ENCODE results near the gene CLEC11A.
"Not testable (repeated sequence)": the region's sequence is repeated elsewhere in the genome, so short reads cannot be mapped to it uniquely, and the experiment has no call there.

CLEC11A gene

GRCh38 chr19:50759076-50759475 lies 35.9 kb downstream of the CLEC11A start:
- DNase-seq (ENCODE audit: low read depth in 2 of 2) = not testable (repeated sequence)

DNA sequence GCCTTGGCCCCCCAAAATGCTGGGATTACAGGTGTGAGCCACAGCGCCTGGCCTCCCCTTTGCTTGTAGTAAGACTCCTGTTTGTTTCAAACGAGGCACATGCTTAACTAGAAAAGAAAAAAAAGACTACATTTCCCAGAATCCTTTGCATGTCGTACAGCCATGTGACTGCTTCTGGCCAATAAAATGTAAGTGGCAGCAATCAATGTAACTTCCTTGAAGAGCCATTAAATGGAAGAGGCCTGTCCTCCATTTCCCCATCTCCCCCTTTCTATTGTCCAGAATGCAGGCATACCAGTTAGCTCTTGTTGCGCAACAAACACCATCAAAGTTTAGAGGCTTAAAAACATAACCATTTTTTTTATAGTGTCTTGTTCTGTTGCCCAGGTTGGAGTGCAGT lies 36.7 kb downstream of the CLEC11A start:
- no peak for DNase-seq (ENCODE audit: low read depth in 2 of 2)

GRCh38 chr19:50761501-50761900 lies 38.3 kb downstream of the CLEC11A start:
- not testable (repeated sequence) for DNase-seq (ENCODE audit: low read depth in 2 of 2)

GRCh38 chr19:50763521-50763920 lies 40.4 kb downstream of the CLEC11A start:
- not testable (repeated sequence) for DNase-seq (ENCODE audit: low read depth in 2 of 2)

- DNase-seq (ENCODE audit: low read depth in 2 of 2) = no peak
Measured at GRCh38 chr19:50764409-50764808, 41.2 kb downstream of the CLEC11A start.

GRCh38 chr19:50766746-50767145 lies 43.6 kb downstream of the CLEC11A start:
- DNase-seq (ENCODE audit: low read depth in 2 of 2) = not testable (repeated sequence)

DNA sequence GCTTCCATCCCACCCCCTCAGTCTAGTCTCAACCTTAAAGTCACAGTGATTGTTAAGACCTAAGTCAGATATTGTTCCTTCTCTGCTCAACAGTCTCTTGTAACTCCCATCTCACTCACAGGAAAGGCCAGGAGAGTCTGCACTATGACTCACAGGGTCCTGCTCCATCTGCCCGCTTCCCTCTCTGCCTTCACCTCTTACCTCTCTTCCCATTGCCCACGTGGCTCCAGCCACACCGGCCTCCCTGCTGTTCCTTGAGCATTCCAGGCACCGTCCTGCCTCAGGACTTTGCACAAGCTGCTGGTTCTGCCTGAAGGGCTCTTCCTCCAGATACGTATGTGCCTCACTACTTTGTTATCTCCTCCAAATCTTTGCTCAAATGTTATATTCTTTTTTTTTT lies 44.1 kb downstream of the CLEC11A start:
- DNase-seq (ENCODE audit: low read depth in 2 of 2) = not testable (repeated sequence)

DNA sequence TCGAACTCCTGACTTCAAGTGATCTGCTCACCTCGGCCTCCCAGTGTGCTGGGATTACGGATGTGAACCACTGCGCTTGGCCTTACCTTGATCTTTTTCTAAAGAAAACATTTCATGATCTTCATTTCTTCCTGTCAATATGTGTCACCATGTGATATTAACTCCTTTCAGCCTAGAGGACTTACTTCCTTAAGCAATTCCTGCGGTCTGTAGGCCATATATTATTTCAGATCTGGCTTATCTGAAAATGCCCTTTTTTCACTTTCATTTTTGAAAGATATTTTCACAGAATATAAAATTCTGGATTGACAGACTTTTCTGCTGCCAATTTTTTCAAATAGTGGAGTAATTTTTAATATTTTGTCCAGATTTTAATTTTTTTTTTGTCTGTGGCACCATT lies 45.1 kb downstream of the CLEC11A start:
- DNase-seq (ENCODE audit: low read depth in 2 of 2) = no peak

DNA sequence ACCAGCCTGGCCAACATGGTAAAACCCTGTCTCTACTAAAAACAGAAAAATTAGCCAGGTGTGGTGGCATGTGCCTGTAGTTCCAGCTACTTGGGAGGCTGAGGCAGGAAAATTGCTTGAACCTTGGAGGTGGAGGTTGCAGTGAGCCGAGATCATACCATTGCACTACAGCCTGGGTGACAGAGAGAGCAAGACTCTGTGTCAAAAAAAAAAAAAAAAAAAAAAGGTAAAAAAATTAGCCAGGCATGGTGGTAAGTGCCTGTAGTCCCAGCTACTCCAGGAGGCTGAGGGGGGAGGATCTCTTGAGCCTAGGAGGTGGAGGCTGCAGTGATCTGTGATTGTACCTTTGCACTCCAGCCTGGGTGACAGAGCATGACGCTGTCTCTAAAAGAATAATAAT lies 47.0 kb downstream of the CLEC11A start, which contains the start of gene GPR32:
Gene GPR32, plus strand, starts transcription at position 301 of the 400 bp plus-strand sequence. CDS start 137 bp downstream, outside the sequence.
- not testable (repeated sequence) for DNase-seq (ENCODE audit: low read depth in 2 of 2)

- no peak for DNase-seq (ENCODE audit: low read depth in 2 of 2)
Measured at GRCh38 chr19:50770888-50771287, 47.7 kb downstream of the CLEC11A start.

GRCh38 chr19:50772476-50772875 lies 49.3 kb downstream of the CLEC11A start:
- no peak for DNase-seq (ENCODE audit: low read depth in 2 of 2)

DNA sequence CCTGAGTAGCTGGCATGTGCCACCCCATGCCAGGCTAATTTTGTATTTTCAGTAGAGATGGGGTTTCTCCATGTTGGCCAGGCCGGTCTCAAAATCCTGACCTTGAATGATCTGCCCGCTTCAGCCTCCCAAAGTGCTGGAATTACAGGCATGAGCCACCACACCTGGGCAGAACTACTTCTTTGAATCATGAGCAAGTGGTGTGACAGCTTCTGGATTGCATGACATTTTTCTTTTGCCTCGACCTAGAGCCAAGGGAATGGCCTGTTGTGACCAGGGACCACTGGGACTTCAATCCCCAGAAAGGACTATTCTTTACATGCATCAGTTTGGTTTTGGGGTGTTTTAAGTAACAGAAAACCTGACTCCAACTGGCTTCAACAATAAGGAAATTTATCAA lies 49.7 kb downstream of the CLEC11A start:
- not testable (repeated sequence) for DNase-seq (ENCODE audit: low read depth in 2 of 2)

GRCh38 chr19:50773454-50773853 lies 50.3 kb downstream of the CLEC11A start:
- not testable (repeated sequence) for DNase-seq (ENCODE audit: low read depth in 2 of 2)
